KMS-11 (cell line): ENCODE measurements around the gene NSUN6.

Experiments
- H2AFZ ChIP-seq: fragments of 200-600 bp; sonication (generic); 2 replicates; pipeline ENCODE4 v1.6.1; 2016; ENCODE audit warnings: antibody characterized with exemption, mixed run types, low read depth
- H3K27ac ChIP-seq: fragments of 200-600 bp; sonication (generic); 2 replicates; pipeline ENCODE4 v1.6.1; 2016; ENCODE audit warnings: mild to moderate bottlenecking, mixed run types
- H3K27me3 ChIP-seq: fragments of 200-600 bp; sonication (generic); 2 replicates; pipeline ENCODE4 v1.6.1; 2017; ENCODE audit warnings: mild to moderate bottlenecking, low read depth, mixed run types, moderate library complexity; ENCODE audit not compliant: insufficient read depth
- H3K36me3 ChIP-seq: fragments of 200-600 bp; sonication (generic); 2 replicates; pipeline ENCODE4 v1.6.1; 2017; ENCODE audit warnings: mild to moderate bottlenecking, mixed run types; ENCODE audit not compliant: insufficient read depth
- H3K4me1 ChIP-seq: fragments of 200-600 bp; sonication (generic); 2 replicates; pipeline ENCODE4 v1.6.1; 2016; ENCODE audit warnings: mild to moderate bottlenecking, low read depth, mixed run types; ENCODE audit not compliant: poor library complexity, severe bottlenecking
- H3K4me2 ChIP-seq: fragments of 200-600 bp; sonication (generic); 2 replicates; pipeline ENCODE4 v1.7.0; 2016; ENCODE audit warnings: mild to moderate bottlenecking, mixed run types
- H3K4me3 ChIP-seq: fragments of 200-600 bp; sonication (generic); IDR thresholded peaks from 2 replicates; pipeline ENCODE4 v1.6.1; 2017; ENCODE audit warnings: low read depth, low read length, mixed read lengths; ENCODE audit not compliant: insufficient read depth
- H3K79me2 ChIP-seq: fragments of 200-600 bp; sonication (generic); 2 replicates; pipeline ENCODE4 v1.6.1; 2016; ENCODE audit warnings: low read depth, mixed run types; ENCODE audit not compliant: insufficient read depth
- H3K9ac ChIP-seq: fragments of 200-600 bp; sonication (generic); 2 replicates; pipeline ENCODE4 v1.6.1; 2016; ENCODE audit warnings: mild to moderate bottlenecking, mixed run types
- H4K20me1 ChIP-seq: fragments of 200-600 bp; sonication (generic); 2 replicates; pipeline ENCODE4 v1.6.1; 2016; ENCODE audit warnings: mild to moderate bottlenecking, mixed run types; ENCODE audit not compliant: insufficient read depth
- TF ChIP-seq, protein P1 (sequence below): fragments of 200-600 bp; sonication (generic); conservative IDR thresholded peaks from 2 replicates; pipeline ENCODE4 v1.6.1; 2017; ENCODE audit warnings: low read depth, mild to moderate bottlenecking, antibody characterized with exemption, low read length, moderate library complexity, mixed read lengths

The NSUN6 gene

DNA sequence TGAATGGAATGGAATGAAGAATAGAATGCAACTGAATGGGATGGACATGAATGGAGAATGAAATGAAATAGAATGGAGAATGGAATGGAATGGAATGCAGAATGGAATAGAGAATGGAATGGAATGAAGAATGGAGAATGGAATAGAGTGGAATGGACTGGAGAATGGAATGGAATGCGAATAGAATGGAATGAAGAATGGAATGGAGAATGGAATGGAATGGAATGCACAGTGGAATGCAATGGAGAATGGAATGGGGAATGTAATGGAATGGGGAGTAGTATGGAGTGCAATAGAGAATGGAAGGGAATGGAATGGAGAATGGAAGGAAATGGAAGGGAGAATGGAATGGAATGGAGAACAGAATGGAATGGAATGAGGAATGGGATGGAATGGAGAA lies 93.4 kb downstream of the NSUN6 start:
- H3K4me1 ChIP-seq: no peaks in the 10 kb centered on the region
- H3K27ac ChIP-seq: no peak overlapping the region
- no peak overlapping the region for H3K9ac ChIP-seq
- no peak overlapping the region for H3K4me3 ChIP-seq
- H3K36me3 ChIP-seq: no peaks in the 10 kb centered on the region
- no peaks in the 10 kb centered on the region for H4K20me1 ChIP-seq
- H2AFZ ChIP-seq: no peak overlapping the region
- no peaks in the 10 kb centered on the region for H3K27me3 ChIP-seq
- H3K79me2 ChIP-seq: no peaks in the 10 kb centered on the region
- no peak overlapping the region for H3K4me2 ChIP-seq
- TF ChIP-seq, protein P1, sequence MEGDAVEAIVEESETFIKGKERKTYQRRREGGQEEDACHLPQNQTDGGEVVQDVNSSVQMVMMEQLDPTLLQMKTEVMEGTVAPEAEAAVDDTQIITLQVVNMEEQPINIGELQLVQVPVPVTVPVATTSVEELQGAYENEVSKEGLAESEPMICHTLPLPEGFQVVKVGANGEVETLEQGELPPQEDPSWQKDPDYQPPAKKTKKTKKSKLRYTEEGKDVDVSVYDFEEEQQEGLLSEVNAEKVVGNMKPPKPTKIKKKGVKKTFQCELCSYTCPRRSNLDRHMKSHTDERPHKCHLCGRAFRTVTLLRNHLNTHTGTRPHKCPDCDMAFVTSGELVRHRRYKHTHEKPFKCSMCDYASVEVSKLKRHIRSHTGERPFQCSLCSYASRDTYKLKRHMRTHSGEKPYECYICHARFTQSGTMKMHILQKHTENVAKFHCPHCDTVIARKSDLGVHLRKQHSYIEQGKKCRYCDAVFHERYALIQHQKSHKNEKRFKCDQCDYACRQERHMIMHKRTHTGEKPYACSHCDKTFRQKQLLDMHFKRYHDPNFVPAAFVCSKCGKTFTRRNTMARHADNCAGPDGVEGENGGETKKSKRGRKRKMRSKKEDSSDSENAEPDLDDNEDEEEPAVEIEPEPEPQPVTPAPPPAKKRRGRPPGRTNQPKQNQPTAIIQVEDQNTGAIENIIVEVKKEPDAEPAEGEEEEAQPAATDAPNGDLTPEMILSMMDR: no peak

DNA sequence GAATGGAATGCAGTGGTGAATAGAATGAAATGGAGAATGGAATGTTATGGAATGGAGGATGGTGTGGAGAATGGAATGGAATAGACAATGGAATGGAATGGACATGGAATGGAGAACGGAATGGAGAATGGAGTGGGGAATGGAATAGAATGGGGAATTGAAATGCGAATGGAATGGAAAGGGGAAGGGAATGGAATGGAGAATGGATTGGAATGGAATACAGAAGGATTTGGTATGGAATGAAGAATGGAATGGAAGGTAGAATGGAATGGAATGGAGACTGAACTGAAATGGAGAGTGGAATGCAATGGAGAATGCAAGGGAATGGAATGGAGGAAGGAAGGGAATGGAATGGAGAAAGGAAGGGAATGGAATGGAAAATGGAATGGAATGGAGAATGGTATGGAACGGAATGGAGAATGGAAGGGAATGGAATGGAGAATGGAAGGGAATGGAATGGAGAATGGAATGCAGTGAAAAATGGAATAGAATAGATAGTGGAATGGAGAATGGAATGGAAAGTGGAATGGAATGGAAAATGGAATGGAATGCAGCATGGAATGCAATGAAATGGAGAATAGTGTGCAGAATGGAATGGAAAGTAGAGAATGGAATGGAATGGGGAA lies 94.8 kb downstream of the NSUN6 start:
- H4K20me1 ChIP-seq: no peaks in the 10 kb centered on the region
- no peak overlapping the region for H2AFZ ChIP-seq
- H3K4me3 ChIP-seq: no peak overlapping the region
- no peaks in the 10 kb centered on the region for H3K36me3 ChIP-seq
- H3K4me2 ChIP-seq: no peak overlapping the region
- TF ChIP-seq, protein P1: no peak
- no peaks in the 10 kb centered on the region for H3K27me3 ChIP-seq
- no peaks in the 10 kb centered on the region for H3K79me2 ChIP-seq
- H3K9ac ChIP-seq: no peak overlapping the region
- H3K27ac ChIP-seq: no peak overlapping the region
- no peaks in the 10 kb centered on the region for H3K4me1 ChIP-seq

DNA sequence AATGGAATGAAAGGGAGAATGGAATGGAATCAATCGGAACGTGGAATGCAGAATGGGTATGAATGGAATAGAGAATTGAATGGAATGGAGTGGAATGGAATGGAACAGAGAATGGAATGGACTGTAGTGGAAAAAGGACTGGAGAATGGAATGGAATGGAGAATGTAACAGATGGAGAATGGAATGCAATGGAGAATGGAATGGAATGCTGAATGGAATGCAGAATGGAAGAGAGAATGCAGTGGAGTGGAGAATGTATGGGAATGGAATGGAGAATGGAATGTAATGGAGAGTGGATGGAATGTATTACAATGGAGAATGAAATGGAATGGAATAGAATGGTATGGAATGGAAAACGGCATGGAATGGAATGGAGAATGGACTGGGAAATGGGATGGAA lies 96.9 kb downstream of the NSUN6 start:
- no peaks in the 10 kb centered on the region for H4K20me1 ChIP-seq
- TF ChIP-seq, protein P1: no peak
- H3K36me3 ChIP-seq: no peaks in the 10 kb centered on the region
- H3K27me3 ChIP-seq: no peaks in the 10 kb centered on the region
- no peak overlapping the region for H3K27ac ChIP-seq
- no peak overlapping the region for H3K4me3 ChIP-seq
- no peaks in the 10 kb centered on the region for H3K4me1 ChIP-seq
- H3K79me2 ChIP-seq: no peaks in the 10 kb centered on the region
- H3K4me2 ChIP-seq: no peak overlapping the region
- H2AFZ ChIP-seq: no peak overlapping the region
- no peak overlapping the region for H3K9ac ChIP-seq

DNA sequence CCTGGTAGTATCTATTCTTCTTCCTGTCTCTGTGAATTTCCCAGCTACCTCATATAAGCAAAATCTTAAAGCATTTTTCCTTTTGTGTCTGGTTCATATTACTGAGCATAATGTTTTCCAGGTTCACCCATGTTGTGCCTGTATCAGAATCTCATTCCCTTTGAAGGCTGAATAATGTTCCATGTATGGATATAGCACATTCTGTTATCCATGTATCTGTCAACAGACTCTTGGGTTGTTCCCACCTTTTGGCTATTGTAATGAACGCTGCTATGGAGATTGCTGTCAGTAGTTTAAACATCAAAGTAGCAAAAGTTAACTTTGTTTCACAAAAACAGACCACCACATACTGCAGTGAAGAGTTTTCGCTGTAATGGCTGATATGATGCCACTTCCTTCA lies 99.9 kb downstream of the NSUN6 start:
- no peak overlapping the region for H3K4me3 ChIP-seq
- no peak overlapping the region for H3K9ac ChIP-seq
- H3K4me2 ChIP-seq: no peak overlapping the region
- H3K27ac ChIP-seq: no peak overlapping the region
- no peaks in the 10 kb centered on the region for H4K20me1 ChIP-seq
- H2AFZ ChIP-seq: no peak overlapping the region
- no peaks in the 10 kb centered on the region for H3K4me1 ChIP-seq
- H3K79me2 ChIP-seq: no peaks in the 10 kb centered on the region
- TF ChIP-seq, protein P1: no peak
- H3K36me3 ChIP-seq: no peaks in the 10 kb centered on the region
- H3K27me3 ChIP-seq: no peaks in the 10 kb centered on the region
